ENCODE data around the gene SPACA4.

Gene SPACA4

GRCh38 chr19:48613024-48613851 is 6.7 kb downstream of the SPACA4 start:
- POLR2A ChIA-PET, result no interaction called here
- DNase-seq (ENCODE audit: extremely low spot score), result no peak
- CTCF ChIA-PET, result no interaction called here
- TF ChIP-seq CTCF (IDR thresholded peaks at IDR 0.05; ENCODE audit: control extremely low read depth, extremely low read depth, low read depth, missing control alignments), result no peak

- no peak for TF ChIP-seq CTCF (IDR thresholded peaks at IDR 0.05; ENCODE audit: control extremely low read depth, extremely low read depth, low read depth, missing control alignments)
- CTCF ChIA-PET, result no interaction called here
- no peak for DNase-seq (ENCODE audit: extremely low spot score)
- POLR2A ChIA-PET, result interaction anchor here (0.5 to 0.9 kb wide), 3 partner anchors 10 to 200 kb away, joined by 3 to 4 read pairs (median 3); no protein-coding TSS in a partner anchor
These were observed 7.4 kb downstream of the SPACA4 start for GRCh38 chr19:48613852-48614435.

GRCh38 chr19:48614436-48615230 is 8.1 kb downstream of the SPACA4 start, which contains the start of gene FAM83E:
FAM83E (minus strand) TSS chr19:48615076; CDS start chr19:48613372, 1,704 bp downstream.
- no peak for DNase-seq (ENCODE audit: extremely low spot score)
- CTCF ChIA-PET, result interaction anchor here (3.7 kb wide), 1 partner anchor 26 kb away, joined by 15 read pairs; no protein-coding TSS in a partner anchor
- no peak for TF ChIP-seq CTCF (IDR thresholded peaks at IDR 0.05; ENCODE audit: control extremely low read depth, extremely low read depth, low read depth, missing control alignments)
- POLR2A ChIA-PET, result interaction anchor here (0.5 to 1.3 kb wide), 4 partner anchors 9 to 201 kb away, joined by 3 to 5 read pairs (median 4); no protein-coding TSS in a partner anchor

DNA sequence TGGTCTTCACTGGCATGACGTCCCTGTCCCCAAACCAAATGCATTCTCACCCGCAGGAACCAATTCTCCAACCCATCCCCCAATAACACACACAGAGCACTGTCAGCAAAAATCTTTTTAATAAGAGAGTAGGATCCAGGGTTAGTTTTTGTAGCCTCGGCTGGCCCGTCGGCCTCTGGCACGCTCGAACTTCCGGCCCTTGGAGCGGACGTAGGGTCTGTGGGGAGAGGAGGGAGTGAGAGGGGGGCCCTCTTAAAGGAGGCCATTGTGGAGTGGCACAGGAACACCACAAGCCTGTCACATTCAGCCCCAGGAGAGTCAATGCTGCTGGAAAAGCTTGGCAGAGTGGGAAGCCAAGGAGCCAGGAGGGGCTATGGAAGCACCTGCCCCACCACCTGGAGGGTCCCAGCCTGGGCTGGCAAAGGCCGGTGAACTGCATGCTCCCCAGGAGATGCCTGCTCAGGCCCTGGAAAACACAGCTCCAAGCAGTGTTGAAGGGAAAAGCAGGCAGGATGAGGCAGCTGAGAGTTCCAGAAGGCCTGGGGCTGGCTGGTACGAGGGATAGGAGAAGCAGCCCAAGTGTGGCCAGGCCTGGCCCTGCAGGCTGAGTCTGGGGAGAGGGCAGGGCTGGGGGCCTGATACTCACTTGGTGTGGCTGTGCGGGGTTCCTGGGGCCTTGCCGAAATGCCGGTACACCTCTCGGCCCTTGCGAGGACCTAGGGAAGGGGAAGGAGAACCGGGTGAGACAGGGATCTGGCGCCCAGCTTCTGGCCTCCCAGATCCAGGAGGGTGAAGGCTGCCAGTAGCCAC is 8.9 kb downstream of the SPACA4 start:
- no peak for DNase-seq (ENCODE audit: extremely low spot score)
- TF ChIP-seq CTCF (IDR thresholded peaks at IDR 0.05; ENCODE audit: control extremely low read depth, extremely low read depth, low read depth, missing control alignments), result no peak
- CTCF ChIA-PET, result interaction anchor here (1.3 to 3.7 kb wide), 2 partner anchors 9 to 27 kb away, joined by 3 to 15 read pairs; no protein-coding TSS in a partner anchor
- POLR2A ChIA-PET, result interaction anchor here (1.3 kb wide), 1 partner anchor 9 kb away, joined by 5 read pairs; no protein-coding TSS in a partner anchor

GRCh38 chr19:48616041-48616436 is 9.5 kb downstream of the SPACA4 start:
- ChIA-PET CTCF (interaction anchor here (1.3 to 3.7 kb wide), 4 partner anchors 8 to 126 kb away, joined by 3 to 21 read pairs (median 10); no protein-coding TSS in a partner anchor), POLR2A (interaction anchor here (0.6 to 3.7 kb wide), 3 partner anchors 7 to 83 kb away, joined by 5 to 38 read pairs (median 5); no protein-coding TSS in a partner anchor)
- no peak for TF ChIP-seq CTCF (IDR thresholded peaks at IDR 0.05; ENCODE audit: control extremely low read depth, extremely low read depth, low read depth, missing control alignments)
- no peak for DNase-seq (ENCODE audit: extremely low spot score)
